Brain microvascular endothelial cell (primary cell): ENCODE measurements around the gene GREB1.

ENCODE experiments used
- DNase-seq: peaks from one replicate; pipeline ENCODE4 v3.0.0-alpha.2; 2020
- H3K27ac ChIP-seq: fragments of 250-450 bp; sonication (Bioruptor Pico); 2 replicates; pipeline ENCODE4 v1.5.1; 2020; ENCODE audit warnings: mild to moderate bottlenecking, moderate library complexity
- H3K27me3 ChIP-seq: fragments of 250-450 bp; sonication (Bioruptor Pico); replicated peaks from 2 replicates; pipeline ENCODE4 v1.5.1; 2020; ENCODE audit warnings: mild to moderate bottlenecking
- H3K36me3 ChIP-seq: fragments of 250-450 bp; sonication (Bioruptor Pico); replicated peaks from 2 replicates; pipeline ENCODE4 v1.5.1; 2020; ENCODE audit warnings: mild to moderate bottlenecking
- H3K4me3 ChIP-seq: 2 replicates; pipeline ENCODE4 v1.5.1; 2011; ENCODE audit warnings: low read depth, mild to moderate bottlenecking, control low read depth, low read length, moderate library complexity
- in situ Hi-C: cut with HindIII; loops from 2 replicates; pipeline ENCODE4 v1.10.0; 2017; ENCODE audit warnings: low sequenced_read_pairs, low pct_ligation_motif_present
- TF ChIP-seq, protein P1 (sequence below): IDR thresholded peaks from 2 replicates; pipeline ENCODE4 v1.5.1; 2011; ENCODE audit warnings: low read depth, mild to moderate bottlenecking, moderate library complexity, low read length, control low read depth, inconsistent platforms; ENCODE audit errors: missing control alignments

The GREB1 gene

GRCh38 chr2:11492720-11493119 is 41.1 kb upstream of the GREB1 start:
- no peak overlapping the region for H3K4me3 ChIP-seq
- no peaks in the 10 kb centered on the region for H3K36me3 ChIP-seq
- no peaks in the 10 kb centered on the region for H3K27me3 ChIP-seq
- DNase-seq: no peak
- TF ChIP-seq, protein P1, sequence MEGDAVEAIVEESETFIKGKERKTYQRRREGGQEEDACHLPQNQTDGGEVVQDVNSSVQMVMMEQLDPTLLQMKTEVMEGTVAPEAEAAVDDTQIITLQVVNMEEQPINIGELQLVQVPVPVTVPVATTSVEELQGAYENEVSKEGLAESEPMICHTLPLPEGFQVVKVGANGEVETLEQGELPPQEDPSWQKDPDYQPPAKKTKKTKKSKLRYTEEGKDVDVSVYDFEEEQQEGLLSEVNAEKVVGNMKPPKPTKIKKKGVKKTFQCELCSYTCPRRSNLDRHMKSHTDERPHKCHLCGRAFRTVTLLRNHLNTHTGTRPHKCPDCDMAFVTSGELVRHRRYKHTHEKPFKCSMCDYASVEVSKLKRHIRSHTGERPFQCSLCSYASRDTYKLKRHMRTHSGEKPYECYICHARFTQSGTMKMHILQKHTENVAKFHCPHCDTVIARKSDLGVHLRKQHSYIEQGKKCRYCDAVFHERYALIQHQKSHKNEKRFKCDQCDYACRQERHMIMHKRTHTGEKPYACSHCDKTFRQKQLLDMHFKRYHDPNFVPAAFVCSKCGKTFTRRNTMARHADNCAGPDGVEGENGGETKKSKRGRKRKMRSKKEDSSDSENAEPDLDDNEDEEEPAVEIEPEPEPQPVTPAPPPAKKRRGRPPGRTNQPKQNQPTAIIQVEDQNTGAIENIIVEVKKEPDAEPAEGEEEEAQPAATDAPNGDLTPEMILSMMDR: no peak
- in situ Hi-C loops: no loop called here
- H3K27ac ChIP-seq: no peak overlapping the region

- Histone ChIP-seq H3K27me3 (no peaks in the 10 kb centered on the region), H3K27ac (no peak overlapping the region), H3K36me3 (no peaks in the 10 kb centered on the region), H3K4me3 (no peak overlapping the region)
- in situ Hi-C loops: no loop called here
- TF ChIP-seq, protein P1: no peak
- no peak for DNase-seq
Observed at GRCh38 chr2:11493282-11493681, 40.6 kb upstream of the GREB1 start.

DNA sequence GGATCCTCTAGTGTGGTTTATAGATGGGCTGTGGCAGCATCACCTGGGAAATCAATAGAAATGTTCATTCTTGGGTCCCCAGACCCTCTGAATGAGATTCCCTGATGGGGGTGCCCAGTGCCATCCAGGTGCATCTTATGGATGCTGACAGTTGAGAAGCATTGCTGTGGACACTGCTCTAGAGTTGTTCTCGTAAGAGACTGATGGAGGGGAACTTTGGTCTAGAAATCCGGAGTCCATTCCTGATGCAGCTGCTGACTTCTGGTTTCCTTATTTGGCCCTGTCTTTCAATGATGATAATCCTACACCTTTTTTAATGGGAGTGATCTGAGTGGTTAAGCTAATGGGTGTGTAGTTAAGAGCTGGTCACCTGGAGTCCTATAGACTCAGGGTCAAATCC is 39.5 kb upstream of the GREB1 start:
- Histone ChIP-seq H3K27me3 (peaks cover 2% of the 10 kb centered on the region), H3K27ac (no peak overlapping the region), H3K4me3 (no peak overlapping the region), H3K36me3 (no peaks in the 10 kb centered on the region)
- in situ Hi-C loops: no loop called here
- TF ChIP-seq, protein P1: no peak
- DNase-seq: no peak

- no peak overlapping the region for H3K27ac ChIP-seq
- in situ Hi-C loops: no loop called here
- H3K27me3 ChIP-seq: peaks cover 2% of the 10 kb centered on the region
- H3K4me3 ChIP-seq: no peak overlapping the region
- DNase-seq: no peak
- TF ChIP-seq, protein P1: no peak
- H3K36me3 ChIP-seq: no peaks in the 10 kb centered on the region
Observed at GRCh38 chr2:11495844-11496681, 37.8 kb upstream of the GREB1 start.

GRCh38 chr2:11498543-11499034 is 35.3 kb upstream of the GREB1 start:
- H3K27ac ChIP-seq: no peak overlapping the region
- TF ChIP-seq, protein P1: no peak
- in situ Hi-C loops: no loop called here
- no peaks in the 10 kb centered on the region for H3K36me3 ChIP-seq
- no peak for DNase-seq
- H3K4me3 ChIP-seq: no peak overlapping the region
- peaks cover 2% of the 10 kb centered on the region for H3K27me3 ChIP-seq
